K562 (cell line): ENCODE measurements around the gene CNDP2.

Experiments used
- C11orf30 ChIP-seq: fragments of 450-650 bp; IDR thresholded peaks from 2 replicates; pipeline ENCODE4 v1.6.1; 2016; ENCODE audit warnings: low read depth, mild to moderate bottlenecking
- ZBTB11 ChIP-seq, 3 experiments: fragments of 200-800 bp in 1 of 3; fragments of 250-450 bp in 1 of 3; fragments of 450-650 bp in 1 of 3; sonication (Bioruptor Pico) in 1 of 3; sonication (Bioruptor generic) in 1 of 3; formaldehyde crosslinking in 1 of 3; IDR thresholded peaks; 2 replicates each; pipeline versions ENCODE4 v1.6.1 to v1.8.0; 2016 to 2022; ENCODE audit warnings: mild to moderate bottlenecking in 2 of 3, missing genetic modification characterization in 2 of 3, missing compliant biosample characterization in 1 of 3, moderate library complexity in 1 of 3
- ZBTB34 ChIP-seq: fragments of 250-450 bp; sonication (Bioruptor Pico); IDR thresholded peaks from 2 replicates; pipeline ENCODE4 v1.8.0; 2021; ENCODE audit warnings: mild to moderate bottlenecking, moderate library complexity

- TF ChIP-seq ZBTB34 (CRISPR knock-in tag) (no peak), C11orf30 (no peak), ZBTB11 (CRISPR knock-in tag; IDR thresholded peaks at IDR 0.05) (no peak)
Measured at GRCh38 chr18:74520096-74520833, 24.1 kb downstream of the CNDP2 start.
